OCI-LY1 (cell line): ENCODE data around the gene FLNC.

Experiments used
- H2AFZ ChIP-seq: fragments of 200-600 bp; sonication (generic), shearing (Covaris generic); 2 replicates; pipeline ENCODE4 v1.6.0; 2014; ENCODE audit warnings: antibody characterized with exemption, mild to moderate bottlenecking, low read length
- H3F3A ChIP-seq: fragments of 200-600 bp; sonication (generic), shearing (Covaris generic); 2 replicates; pipeline ENCODE4 v1.6.0; 2014; ENCODE audit warnings: mild to moderate bottlenecking, antibody characterized with exemption, low read length, moderate library complexity; ENCODE audit not compliant: insufficient read depth
- H3K27ac ChIP-seq: fragments of 200-600 bp; sonication (generic); 2 replicates; pipeline ENCODE4 v1.5.1; 2014; ENCODE audit warnings: low read length, mixed run types, mild to moderate bottlenecking, low read depth; ENCODE audit not compliant: poor library complexity, severe bottlenecking
- H3K27me3 ChIP-seq: fragments of 200-600 bp; sonication (generic); 2 replicates; pipeline ENCODE4 v1.6.0; 2014; ENCODE audit warnings: antibody characterized with exemption, mild to moderate bottlenecking, low read length, moderate library complexity; ENCODE audit not compliant: insufficient read depth
- H3K36me3 ChIP-seq: fragments of 200-600 bp; sonication (generic); 2 replicates; pipeline ENCODE4 v1.6.1; 2014; ENCODE audit warnings: mild to moderate bottlenecking, antibody characterized with exemption, low read length, moderate library complexity, mixed read lengths; ENCODE audit not compliant: insufficient read depth
- H3K4me1 ChIP-seq: fragments of 200-600 bp; sonication (generic); 2 replicates; pipeline ENCODE4 v1.5.1; 2014; ENCODE audit warnings: mild to moderate bottlenecking, low read length, moderate library complexity; ENCODE audit not compliant: insufficient read depth, severe bottlenecking
- H3K4me2 ChIP-seq: fragments of 200-600 bp; sonication (generic), shearing (Covaris generic); 2 replicates; pipeline ENCODE4 v1.6.1; 2014; ENCODE audit warnings: low read length
- H3K4me3 ChIP-seq: fragments of 200-600 bp; sonication (generic); 2 replicates; pipeline ENCODE4 v1.5.1; 2014; ENCODE audit warnings: low read length, low read depth, mild to moderate bottlenecking, mixed read lengths; ENCODE audit not compliant: poor library complexity, severe bottlenecking
- H3K79me2 ChIP-seq: fragments of 200-600 bp; shearing (Covaris generic); 2 replicates; pipeline ENCODE4 v1.6.1; 2016; ENCODE audit warnings: mixed run types, low read length, mixed read lengths; ENCODE audit not compliant: insufficient read depth
- H3K9ac ChIP-seq: fragments of 200-600 bp; sonication (generic), shearing (Covaris generic); 2 replicates; pipeline ENCODE4 v1.6.1; 2014; ENCODE audit warnings: mild to moderate bottlenecking, low read length, mixed read lengths
- H3K9me2 ChIP-seq: fragments of 200-600 bp; sonication (generic), shearing (Covaris generic); 2 replicates; pipeline ENCODE4 v1.6.1; 2014; ENCODE audit warnings: low read depth, mild to moderate bottlenecking, low read length, mixed read lengths
- H3K9me3 ChIP-seq: fragments of 200-600 bp; shearing (Covaris generic); 2 replicates; pipeline ENCODE4 v1.6.1; 2014; ENCODE audit warnings: low read length, mixed read lengths
- H4K20me1 ChIP-seq: fragments of 200-600 bp; sonication (generic), shearing (Covaris generic); 2 replicates; pipeline ENCODE4 v1.6.0; 2016; ENCODE audit warnings: mild to moderate bottlenecking, low read length; ENCODE audit not compliant: insufficient read depth
- EZH2 ChIP-seq: fragments of 200-600 bp; sonication (generic), shearing (Covaris generic); IDR thresholded peaks from 2 replicates; pipeline ENCODE4 v1.8.0; 2017; ENCODE audit warnings: borderline replicate concordance, mixed run types, mild to moderate bottlenecking, antibody characterized with exemption, low read length, moderate library complexity, mixed read lengths
- TF ChIP-seq, protein P1 (sequence below): fragments of 200-600 bp; sonication (generic), shearing (Covaris generic); IDR thresholded peaks from 2 replicates; pipeline ENCODE4 v1.5.1; 2017; ENCODE audit warnings: mild to moderate bottlenecking, antibody characterized with exemption, low read length, moderate library complexity, mixed read lengths

Gene FLNC

DNA sequence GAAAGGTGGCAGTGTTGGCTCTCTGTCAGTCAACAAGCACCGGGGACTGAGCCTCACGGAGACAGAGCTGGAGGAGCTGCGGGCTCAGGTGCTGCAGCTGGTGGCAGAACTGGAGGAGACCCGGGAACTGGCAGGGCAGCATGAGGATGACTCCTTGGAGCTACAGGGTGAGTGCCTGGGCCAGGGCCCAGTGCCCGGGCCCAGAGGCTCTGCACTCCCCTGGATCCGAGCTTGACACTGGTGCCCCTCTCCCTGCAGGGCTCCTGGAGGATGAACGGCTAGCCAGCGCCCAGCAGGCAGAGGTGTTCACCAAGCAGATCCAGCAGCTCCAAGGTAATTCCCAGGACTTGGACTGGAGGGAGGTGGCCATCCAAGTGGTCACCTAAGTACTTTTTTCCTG is 35.8 kb upstream of the FLNC start:
- Histone ChIP-seq H3K27ac (no peak overlapping the region), H3K4me3 (no peak overlapping the region), H3K4me2 (no peak overlapping the region), H4K20me1 (no peaks in the 10 kb centered on the region), H3K27me3 (peaks cover 6% of the 10 kb centered on the region), H3K36me3 (no peaks in the 10 kb centered on the region), H3K9me2 (no peaks in the 10 kb centered on the region), H3K79me2 (no peaks in the 10 kb centered on the region), H3F3A (no peaks in the 10 kb centered on the region), H3K4me1 (peaks cover 24% of the 10 kb centered on the region), H3K9ac (no peak overlapping the region), H3K9me3 (no peaks in the 10 kb centered on the region), H2AFZ (no peak overlapping the region)
- TF ChIP-seq EZH2: no peak
- TF ChIP-seq, protein P1, sequence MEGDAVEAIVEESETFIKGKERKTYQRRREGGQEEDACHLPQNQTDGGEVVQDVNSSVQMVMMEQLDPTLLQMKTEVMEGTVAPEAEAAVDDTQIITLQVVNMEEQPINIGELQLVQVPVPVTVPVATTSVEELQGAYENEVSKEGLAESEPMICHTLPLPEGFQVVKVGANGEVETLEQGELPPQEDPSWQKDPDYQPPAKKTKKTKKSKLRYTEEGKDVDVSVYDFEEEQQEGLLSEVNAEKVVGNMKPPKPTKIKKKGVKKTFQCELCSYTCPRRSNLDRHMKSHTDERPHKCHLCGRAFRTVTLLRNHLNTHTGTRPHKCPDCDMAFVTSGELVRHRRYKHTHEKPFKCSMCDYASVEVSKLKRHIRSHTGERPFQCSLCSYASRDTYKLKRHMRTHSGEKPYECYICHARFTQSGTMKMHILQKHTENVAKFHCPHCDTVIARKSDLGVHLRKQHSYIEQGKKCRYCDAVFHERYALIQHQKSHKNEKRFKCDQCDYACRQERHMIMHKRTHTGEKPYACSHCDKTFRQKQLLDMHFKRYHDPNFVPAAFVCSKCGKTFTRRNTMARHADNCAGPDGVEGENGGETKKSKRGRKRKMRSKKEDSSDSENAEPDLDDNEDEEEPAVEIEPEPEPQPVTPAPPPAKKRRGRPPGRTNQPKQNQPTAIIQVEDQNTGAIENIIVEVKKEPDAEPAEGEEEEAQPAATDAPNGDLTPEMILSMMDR: no peak

GRCh38 chr7:128795129-128795528 is 35.1 kb upstream of the FLNC start:
- H3K9me3 ChIP-seq: no peaks in the 10 kb centered on the region
- no peaks in the 10 kb centered on the region for H3K9me2 ChIP-seq
- no peaks in the 10 kb centered on the region for H3K36me3 ChIP-seq
- H3K4me1 ChIP-seq: peaks cover 23% of the 10 kb centered on the region
- no peak overlapping the region for H3K4me2 ChIP-seq
- peaks cover 5% of the 10 kb centered on the region for H3K27me3 ChIP-seq
- H2AFZ ChIP-seq: no peak overlapping the region
- no peaks in the 10 kb centered on the region for H3K79me2 ChIP-seq
- no peaks in the 10 kb centered on the region for H3F3A ChIP-seq
- no peaks in the 10 kb centered on the region for H4K20me1 ChIP-seq
- no peak overlapping the region for H3K27ac ChIP-seq
- H3K9ac ChIP-seq: no peak overlapping the region
- no peak overlapping the region for H3K4me3 ChIP-seq
- TF ChIP-seq, protein P1: no peak
- no peak for TF ChIP-seq EZH2

DNA sequence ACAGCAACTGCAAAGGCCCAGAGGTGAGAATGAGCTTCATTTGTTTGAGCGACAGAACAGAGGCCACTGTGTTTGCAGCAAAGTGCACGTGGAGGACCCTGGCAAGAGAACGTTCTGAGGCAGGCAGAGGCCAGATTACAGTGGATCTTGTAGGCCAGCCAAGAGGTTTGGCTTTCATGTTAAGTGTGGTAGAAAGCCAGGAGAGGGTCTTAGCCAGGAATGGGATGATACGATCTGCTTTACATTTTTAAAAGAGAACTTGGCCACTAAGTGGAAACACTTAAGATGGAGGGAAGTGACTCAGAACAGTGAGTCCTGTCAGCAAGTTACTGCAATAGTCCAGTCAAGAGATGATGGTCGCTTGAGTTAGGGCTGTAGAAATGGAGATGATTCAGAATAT is 33.9 kb upstream of the FLNC start:
- Histone ChIP-seq H3K9me2 (no peaks in the 10 kb centered on the region), H3K9me3 (no peaks in the 10 kb centered on the region), H2AFZ (no peak overlapping the region), H3F3A (no peaks in the 10 kb centered on the region), H3K36me3 (no peaks in the 10 kb centered on the region; the same call in 1 of the 2 replicates), H3K9ac (no peak overlapping the region), H3K4me2 (no peak overlapping the region), H3K27ac (no peak overlapping the region), H3K4me3 (no peak overlapping the region), H4K20me1 (no peaks in the 10 kb centered on the region), H3K4me1 (peaks cover 17% of the 10 kb centered on the region), H3K79me2 (no peaks in the 10 kb centered on the region), H3K27me3 (no peaks in the 10 kb centered on the region)
- TF ChIP-seq, protein P1: no peak
- TF ChIP-seq EZH2: no peak
